ENCODE results near the gene CLEC2A.

- TF ChIP-seq CTCF (IDR thresholded peaks at IDR 0.05) = no peak
- TF ChIP-seq POLR2A (IDR thresholded peaks at IDR 0.05) = no peak
Measured at GRCh38 chr12:9899209-9899608, 33.0 kb downstream of the CLEC2A start.
